NCI-H1092 treated with DMSO at 0.1 percent for 48 hours (cell line): Measurements from ENCODE around the gene EPHA1.
"Not testable (repeated sequence)": the region's sequence is repeated elsewhere in the genome, so short reads cannot be mapped to it uniquely, and the experiment has no call there.

ENCODE experiments used
- DNase-seq: peaks from one replicate; lab custom pipeline; 2025; lab: John Stamatoyannopoulos, UW

Gene EPHA1

GRCh38 chr7:143405173-143406001, 3.3 kb downstream of the EPHA1 start:
- no peak for DNase-seq

- not testable (repeated sequence) for DNase-seq
Measured at GRCh38 chr7:143402233-143402632, 6.4 kb downstream of the EPHA1 start.

- DNase-seq: no peak
Measured at GRCh38 chr7:143401265-143401664, 7.4 kb downstream of the EPHA1 start.

GRCh38 chr7:143399642-143400041, 9.0 kb downstream of the EPHA1 start:
- no peak for DNase-seq

GRCh38 chr7:143399151-143399550, 9.5 kb downstream of the EPHA1 start:
- no peak for DNase-seq

GRCh38 chr7:143398616-143399015, 10.0 kb downstream of the EPHA1 start:
- DNase-seq: no peak

GRCh38 chr7:143397710-143398530, 10.7 kb downstream of the EPHA1 start:
- no peak for DNase-seq

GRCh38 chr7:143396625-143397556, 11.8 kb downstream of the EPHA1 start:
- DNase-seq: no peak

GRCh38 chr7:143396182-143396581, 12.5 kb downstream of the EPHA1 start:
- DNase-seq: no peak

- no peak for DNase-seq
Measured at GRCh38 chr7:143395187-143396149, 13.2 kb downstream of the EPHA1 start.

- DNase-seq: no peak
Measured at GRCh38 chr7:143394777-143395176, 13.9 kb downstream of the EPHA1 start.

GRCh38 chr7:143394068-143394467, 14.6 kb downstream of the EPHA1 start:
- no peak for DNase-seq

GRCh38 chr7:143393267-143394041, 15.2 kb downstream of the EPHA1 start:
- DNase-seq: no peak

GRCh38 chr7:143392875-143393266, 15.8 kb downstream of the EPHA1 start:
- DNase-seq: no peak

- not testable (repeated sequence) for DNase-seq
Measured at GRCh38 chr7:143392427-143392826, 16.2 kb downstream of the EPHA1 start.

GRCh38 chr7:143391462-143392404, 16.9 kb downstream of the EPHA1 start:
- DNase-seq: no peak

- no peak for DNase-seq
Measured at GRCh38 chr7:143390773-143391317, 17.8 kb downstream of the EPHA1 start.

GRCh38 chr7:143390104-143390772, 18.4 kb downstream of the EPHA1 start:
- DNase-seq: no peak
